ENCODE measurements around the gene ANKRD31.

- TF ChIP-seq EZH2 (IDR thresholded peaks at IDR 0.05; ENCODE audit: borderline replicate concordance, low read depth, low read length, poor library complexity, severe bottlenecking): no peak
- TF ChIP-seq CTCF (conservative IDR thresholded peaks at IDR 0.05; ENCODE audit: low read depth, low read length): no peak
Observed at GRCh38 chr5:75275756-75276155, 39.1 kb upstream of the ANKRD31 start.

All from A673 (cell line).